ENCODE results near the gene NEMP1. TPM values are rescaled to one million over a fixed set of nuclear protein-coding genes. Genes with fewer than 3 reads are reported as not detected.

NEMP1 gene
- total and polyA plus RNA-seq, 2 of the 8 experiments (the other 6 are each of a cell fraction or from before 2014, with no cell fraction given) = 30.1 to 43.2 TPM

DNA sequence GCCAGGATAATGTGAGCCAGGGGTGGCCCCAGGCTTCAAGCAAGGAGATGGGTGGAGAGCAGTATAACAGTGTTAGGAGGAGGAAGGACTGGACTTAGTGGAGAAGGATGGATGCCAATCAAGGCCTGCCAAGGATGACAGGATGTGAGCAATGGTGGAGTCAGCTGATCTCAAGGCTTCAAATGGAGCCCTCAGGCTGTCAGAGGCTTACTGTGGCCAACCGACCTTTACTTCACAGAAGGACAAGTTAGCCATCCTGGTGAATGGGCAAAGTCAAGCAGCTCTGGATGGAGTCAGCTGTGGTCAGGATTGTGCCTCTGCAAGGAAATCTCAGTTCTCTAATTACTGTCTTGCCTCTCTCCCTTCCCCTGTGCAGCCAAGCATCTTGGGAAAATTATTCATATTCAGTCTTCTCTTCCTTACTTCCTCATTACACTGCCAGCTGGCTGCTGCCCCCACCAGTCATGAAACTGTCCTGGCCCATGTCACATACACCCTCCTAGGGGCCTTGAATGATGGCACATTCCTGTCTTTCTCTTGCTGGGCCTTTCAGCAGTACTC, 40.2 kb upstream of the NEMP1 start:
- no peak overlapping the region for H3K4me2 ChIP-seq (ENCODE audit: insufficient read depth in 1 of 2, low read depth in 2 of 2, low read length in 2 of 2)
- CTCF ChIA-PET (ENCODE audit: partially characterized antibody) = interaction anchor here (1.0 to 19.8 kb wide), 7 partner anchors 8 to 65 kb away, joined by 3 to 305 read pairs (median 5); no protein-coding TSS in a partner anchor

More for the DNA sequence above, 40.2 kb upstream of the NEMP1 start:
- Histone ChIP-seq H3K9me3 (ENCODE audit: insufficient read depth in 2 of 2, low read depth in 1 of 2, low read length in 1 of 2) (no peaks in the 10 kb centered on the region), H4K8ac (ENCODE audit: extremely low read depth, insufficient read depth, low read length) (0 out of 2 replicates have a peak overlapping the region, but pooled peaks have one; percentile 5), H2BK20ac (ENCODE audit: low read length) (no peak overlapping the region), H3K23me2 (ENCODE audit: low read depth, low read length) (no peaks in the 10 kb centered on the region), H2BK15ac (ENCODE audit: low read length) (0 out of 2 replicates have a peak overlapping the region, but pooled peaks have one; percentile 50), H2BK5ac (ENCODE audit: low read depth, low read length) (no peak overlapping the region), H2AK5ac (ENCODE audit: low read depth, low read length) (no peak overlapping the region), H3K23ac (ENCODE audit: insufficient read length) (no peak overlapping the region), H3K27me3 (replicated peaks in 1 of 4; ENCODE audit: control insufficient read depth in 3 of 4, extremely low read depth in 1 of 4, insufficient read depth in 3 of 4, low read length in 3 of 4) (peaks cover 0 to 2% (median under 1%) of the 10 kb centered on the region in 4 experiments; a peak in 1 of 7 replicates), H4K5ac (ENCODE audit: insufficient read length, low read depth, low read length) (no peak overlapping the region), H3K27ac (ENCODE audit: low read depth, low read length) (no peak overlapping the region), H4K91ac (replicated peaks; ENCODE audit: insufficient read length, low read length) (no peak overlapping the region), H3K36me3 (ENCODE audit: control insufficient read depth in 2 of 4, insufficient read depth in 4 of 4, low read length in 3 of 4) (no peaks in the 10 kb centered on the region), H3K4me3 (ENCODE audit: extremely low read depth in 1 of 4, insufficient read depth in 2 of 4, low read depth in 3 of 4, low read length in 4 of 4) (no peak overlapping the region), H3K56ac (replicated peaks; ENCODE audit: insufficient read length, low read depth, low read length) (no peak overlapping the region), H4K20me1 (replicated peaks in 1 of 2; ENCODE audit: control insufficient read depth in 1 of 2, insufficient read depth in 2 of 2, low read length in 2 of 2) (no peaks in the 10 kb centered on the region), H2AFZ (ENCODE audit: low read length) (no peak overlapping the region), H3K4ac (replicated peaks; ENCODE audit: insufficient read length, low read depth, low read length) (no peak overlapping the region), H3K79me2 (ENCODE audit: control insufficient read depth in 1 of 2, insufficient read depth in 2 of 2, low read length in 2 of 2) (no peaks in the 10 kb centered on the region), H2BK120ac (replicated peaks; ENCODE audit: low read depth, low read length) (no peak overlapping the region), H3K4me1 (replicated peaks in 1 of 4; ENCODE audit: control insufficient read depth in 3 of 4, insufficient read depth in 4 of 4, low read length in 3 of 4) (no peaks in the 10 kb centered on the region), H3K18ac (ENCODE audit: extremely low read depth, low read length) (no peak overlapping the region), H3K14ac (ENCODE audit: insufficient read length) (no peak overlapping the region), H3K9ac (replicated peaks in 1 of 4; ENCODE audit: extremely low read depth in 1 of 4, low read depth in 3 of 4, low read length in 3 of 4) (no peak overlapping the region), H2BK12ac (ENCODE audit: low read depth, low read length) (no peak overlapping the region), H3K79me1 (ENCODE audit: low read depth, low read length) (no peaks in the 10 kb centered on the region)
- FAIRE-seq (no peak), DNase-seq (ENCODE audit: low read depth in 1 of 2, low spot score in 2 of 2) (no peak)
- WGBS, 2 experiments (ENCODE audit: extremely low coverage in 1 of 2, insufficient coverage in 1 of 2, insufficient read length in 1 of 2, insufficient replicate concordance in 2 of 2, low coverage in 1 of 2, low lambda C conversion rate in 2 of 2, missing lambda C conversion rate in 1 of 2) = 88% methylated on average over 1 of the region's 1 CpG; no CpG with 5 or more reads in 1 of the 2 experiments
- POLR2A ChIA-PET (ENCODE audit: partially characterized antibody) = interaction anchor here (0.7 to 2.5 kb wide), 2 partner anchors 10 to 14 kb away, joined by 3 to 10 read pairs; partner anchors contain the start of gene LRP1
- TF ChIP-seq CHD1 (IDR thresholded peaks at IDR 0.05; ENCODE audit: low read depth, low read length) (no peak), JUND (IDR thresholded peaks at IDR 0.05; ENCODE audit: low read length) (no peak), RFX5 (IDR thresholded peaks at IDR 0.05; ENCODE audit: borderline replicate concordance, low read depth, low read length) (no peak), MAFK (IDR thresholded peaks at IDR 0.05; ENCODE audit: low read depth, low read length) (no peak)
